Measurements from ENCODE around the gene IFITM10.

- no peak for TF ChIP-seq CTCF (IDR thresholded peaks at IDR 0.05; ENCODE audit: low read depth, low read length)
- no peak for TF ChIP-seq EZH2phosphoT487 (IDR thresholded peaks at IDR 0.05; ENCODE audit: low read depth)
These were observed 22.5 kb downstream of the IFITM10 start for GRCh38 chr11:1727861-1728260.

Data from OCI-LY3 (cell line).